Activated T-cell treated with anti-CD3 and anti-CD28 coated beads, Interleukin-2, amount 50 U/mL, for 72 hours (primary cell): ENCODE data around the gene DCHS2. TPM values are rescaled to one million over a fixed set of nuclear protein-coding genes. Genes with fewer than 3 reads are reported as not detected.

Experiments used
- ATAC-seq, 2 donors: fragments of 150-1000 bp; cut with Tn5 transposase; replicated peaks in 1 of 2; 2 replicates each; pipeline ENCODE4 v1.10.0; 2021; ENCODE audit warnings: moderate library complexity in 2 of 2, mild to moderate bottlenecking in 1 of 2
- DNase-seq, 2 donors: peaks; one replicate each; pipeline ENCODE4 v3.0.0; 2021 to 2022; ENCODE audit warnings: mixed read lengths in 1 of 2
- H3K27ac Mint-ChIP-seq: one replicate; pipeline ENCODE4 v1.8.0; 2022; ENCODE audit warnings: mild to moderate bottlenecking, moderate library complexity, mixed read lengths
- H3K27me3 Mint-ChIP-seq: one replicate; pipeline ENCODE4 v1.8.0; 2022; ENCODE audit warnings: low read depth, mixed read lengths
- H3K36me3 Mint-ChIP-seq, 2 donors: one replicate each; pipeline ENCODE4 v1.8.0; 2022; ENCODE audit warnings: mixed read lengths in 2 of 2, mild to moderate bottlenecking in 1 of 2; ENCODE audit not compliant: insufficient read depth in 2 of 2
- H3K4me1 Mint-ChIP-seq: one replicate; pipeline ENCODE4 v1.8.0; 2022; ENCODE audit warnings: low read depth, mixed read lengths
- H3K4me3 Mint-ChIP-seq, 2 donors: one replicate each; pipeline ENCODE4 v1.8.0; 2022; ENCODE audit warnings: mild to moderate bottlenecking in 2 of 2, mixed read lengths in 2 of 2, moderate library complexity in 2 of 2
- H3K9me3 Mint-ChIP-seq, 2 donors: one replicate each; pipeline ENCODE4 v1.8.0; 2022; ENCODE audit warnings: mixed read lengths in 2 of 2
- total RNA-seq, 2 donors: library from RNA; stranded (reverse); gene quantifications; one replicate each; pipeline ENCODE4 v1.2.3, GENCODE V29; 2022

DCHS2 gene
- total RNA-seq, 2 donors from 2014 or later: not detected

GRCh38 chr4:154310578-154310977 is 181.0 kb downstream of the DCHS2 start:
- no peaks in the 10 kb centered on the region for H3K36me3 Mint-ChIP-seq
- ATAC-seq (no peak), DNase-seq (no peak)
- H3K27me3 Mint-ChIP-seq: peaks cover 26% of the 10 kb centered on the region
- H3K9me3 Mint-ChIP-seq: peaks cover 2 to 8% of the 10 kb centered on the region in 2 donors
- H3K4me1 Mint-ChIP-seq: no peaks in the 10 kb centered on the region
- H3K27ac Mint-ChIP-seq: no peak overlapping the region
- no peak overlapping the region for H3K4me3 Mint-ChIP-seq

DNA sequence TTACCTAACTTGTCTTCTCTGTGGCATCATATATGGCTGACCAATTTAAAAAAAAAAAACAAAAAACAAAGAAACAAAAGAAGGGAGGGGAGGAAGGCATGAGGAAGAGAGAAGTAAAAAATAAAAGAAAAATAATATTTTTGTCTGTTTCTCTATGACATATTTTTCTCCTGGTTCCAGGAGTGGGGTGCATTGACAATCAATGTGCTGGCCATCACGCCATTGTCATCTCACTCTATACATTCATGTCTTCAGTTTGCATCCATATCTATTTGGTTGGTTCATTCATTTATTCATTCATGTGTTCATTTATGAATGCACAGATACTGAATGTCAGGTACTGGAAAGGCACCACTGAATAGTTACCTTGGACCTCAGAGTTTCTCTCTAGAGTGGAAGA is 183.4 kb downstream of the DCHS2 start:
- DNase-seq: no peak
- Mint-ChIP-seq H3K9me3 (peaks cover 2 to 8% of the 10 kb centered on the region in 2 donors), H3K4me1 (no peaks in the 10 kb centered on the region), H3K27ac (no peak overlapping the region), H3K36me3 (no peaks in the 10 kb centered on the region), H3K4me3 (no peak overlapping the region), H3K27me3 (peaks cover 29% of the 10 kb centered on the region)
- ATAC-seq: no peak

DNA sequence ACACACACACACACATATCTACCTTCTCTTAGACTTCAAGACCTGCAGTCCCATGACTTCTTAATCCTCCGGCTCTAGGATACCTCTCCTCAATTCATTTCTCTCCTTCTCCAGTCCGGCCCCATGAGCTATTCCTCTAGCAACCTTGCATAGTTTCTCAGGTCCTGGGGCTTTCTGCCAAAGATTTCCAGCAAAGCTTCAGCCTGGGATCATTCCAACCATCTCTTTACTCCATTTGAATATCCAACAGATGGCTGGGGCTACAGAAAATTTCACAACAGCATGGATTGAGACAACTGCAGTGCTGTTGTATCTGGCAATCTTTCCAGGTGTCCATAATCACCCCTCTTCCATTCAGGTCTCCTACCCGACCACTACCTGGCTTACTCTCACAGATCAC is 184.1 kb downstream of the DCHS2 start:
- DNase-seq: no peak
- ATAC-seq: no peak
- H3K4me1 Mint-ChIP-seq: no peaks in the 10 kb centered on the region
- H3K36me3 Mint-ChIP-seq: no peaks in the 10 kb centered on the region
- no peak overlapping the region for H3K4me3 Mint-ChIP-seq
- no peak overlapping the region for H3K27ac Mint-ChIP-seq
- H3K27me3 Mint-ChIP-seq: peaks cover 29% of the 10 kb centered on the region
- peaks cover 2 to 8% of the 10 kb centered on the region in 2 donors for H3K9me3 Mint-ChIP-seq

- Mint-ChIP-seq H3K27ac (no peak overlapping the region), H3K9me3 (peaks cover 2 to 8% of the 10 kb centered on the region in 2 donors), H3K4me3 (no peak overlapping the region), H3K27me3 (peaks cover 26% of the 10 kb centered on the region), H3K4me1 (no peaks in the 10 kb centered on the region), H3K36me3 (no peaks in the 10 kb centered on the region)
- DNase-seq (no peak), ATAC-seq (no peak)
These were observed 186.0 kb downstream of the DCHS2 start for GRCh38 chr4:154305616-154306015.

DNA sequence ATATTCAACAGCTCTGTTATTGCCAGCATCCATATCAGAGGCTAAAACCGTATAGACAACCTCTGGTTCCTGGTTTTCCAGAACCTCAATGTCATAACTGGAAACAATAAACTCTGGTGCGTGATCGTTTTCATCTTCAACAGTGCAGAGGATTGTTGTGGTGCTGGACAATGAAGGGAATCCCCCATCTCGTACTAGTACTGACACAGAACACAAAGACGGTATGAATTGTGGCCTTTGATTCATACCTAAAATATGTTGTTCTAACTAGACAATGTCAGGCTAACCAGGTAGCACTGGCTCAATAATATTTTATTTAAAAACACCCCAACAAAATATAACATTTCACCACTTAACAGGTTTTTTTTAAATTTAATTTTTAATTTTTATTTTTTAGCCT is 186.9 kb downstream of the DCHS2 start:
- Mint-ChIP-seq H3K4me3 (no peak overlapping the region), H3K36me3 (no peaks in the 10 kb centered on the region), H3K27me3 (peaks cover 24% of the 10 kb centered on the region), H3K9me3 (peaks cover 2 to 8% of the 10 kb centered on the region in 2 donors), H3K4me1 (no peaks in the 10 kb centered on the region), H3K27ac (no peak overlapping the region)
- ATAC-seq (no peak), DNase-seq (no peak)

DNA sequence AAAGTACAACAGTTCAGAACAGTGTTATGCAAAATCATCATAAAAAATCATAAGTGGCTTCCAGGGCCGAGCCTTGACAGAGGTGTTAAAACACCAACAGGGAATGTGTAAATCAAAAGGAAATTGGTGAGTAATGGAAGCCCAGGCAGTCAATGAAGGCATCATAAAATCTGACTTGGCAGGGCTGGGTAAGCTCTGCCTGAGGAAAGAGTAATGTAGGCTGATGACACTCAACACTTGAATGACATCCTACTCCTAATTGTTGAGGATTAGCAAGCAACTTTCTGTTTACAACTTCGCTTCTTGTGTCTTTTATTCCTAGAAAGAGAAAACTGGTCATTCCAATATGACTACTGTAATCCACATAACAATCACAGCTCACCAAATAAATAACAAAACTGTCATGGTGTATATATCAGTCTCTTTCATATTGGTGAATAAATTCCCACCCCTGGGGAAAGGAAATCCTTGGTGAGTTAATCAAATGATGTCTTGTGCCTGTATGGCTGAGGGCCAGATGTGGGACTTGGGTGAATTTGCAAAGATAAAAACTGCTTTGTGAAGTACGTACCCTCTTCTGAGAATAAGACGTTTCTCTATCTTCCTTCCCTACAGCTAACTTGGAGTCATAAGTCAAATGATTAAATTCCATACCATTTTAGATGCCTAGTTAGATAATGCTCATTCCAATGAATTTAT is 196.8 kb downstream of the DCHS2 start:
- DNase-seq (no peak), ATAC-seq (no peak)
- Mint-ChIP-seq H3K9me3 (no peaks in the 10 kb centered on the region), H3K4me1 (no peaks in the 10 kb centered on the region), H3K4me3 (no peak overlapping the region), H3K27ac (no peak overlapping the region), H3K27me3 (peaks cover 8% of the 10 kb centered on the region), H3K36me3 (no peaks in the 10 kb centered on the region)

DNA sequence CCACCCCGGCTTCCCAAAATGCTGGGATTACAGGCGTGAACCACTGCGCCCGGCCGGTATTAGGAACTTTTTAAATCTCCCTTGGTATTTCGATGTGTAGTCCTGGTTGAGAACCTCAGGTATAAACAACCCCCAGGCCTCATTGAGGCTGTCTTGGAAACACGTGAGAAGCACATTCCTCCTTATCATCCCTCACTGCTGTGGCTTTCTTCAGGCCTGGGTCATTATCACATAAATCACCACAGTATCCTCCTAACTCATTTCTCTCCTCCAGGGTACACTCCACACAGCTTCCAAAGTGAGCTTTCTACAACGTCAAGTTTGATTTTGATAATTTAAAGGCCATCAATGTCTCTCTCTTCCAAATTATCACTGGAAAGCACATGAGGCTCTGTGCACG is 198.2 kb downstream of the DCHS2 start:
- Mint-ChIP-seq H3K27ac (no peak overlapping the region), H3K36me3 (no peaks in the 10 kb centered on the region), H3K4me1 (no peaks in the 10 kb centered on the region), H3K9me3 (no peaks in the 10 kb centered on the region), H3K27me3 (peaks cover 19% of the 10 kb centered on the region), H3K4me3 (no peak overlapping the region)
- DNase-seq: no peak
- ATAC-seq: no peak

GRCh38 chr4:154292589-154292988 is 199.0 kb downstream of the DCHS2 start:
- H3K4me1 Mint-ChIP-seq: no peaks in the 10 kb centered on the region
- no peak for ATAC-seq
- H3K27ac Mint-ChIP-seq: no peak overlapping the region
- no peak overlapping the region for H3K4me3 Mint-ChIP-seq
- no peaks in the 10 kb centered on the region for H3K36me3 Mint-ChIP-seq
- DNase-seq: peak in 1 of 2 donors; percentile 3
- no peaks in the 10 kb centered on the region for H3K9me3 Mint-ChIP-seq
- peaks cover 19% of the 10 kb centered on the region for H3K27me3 Mint-ChIP-seq

DNA sequence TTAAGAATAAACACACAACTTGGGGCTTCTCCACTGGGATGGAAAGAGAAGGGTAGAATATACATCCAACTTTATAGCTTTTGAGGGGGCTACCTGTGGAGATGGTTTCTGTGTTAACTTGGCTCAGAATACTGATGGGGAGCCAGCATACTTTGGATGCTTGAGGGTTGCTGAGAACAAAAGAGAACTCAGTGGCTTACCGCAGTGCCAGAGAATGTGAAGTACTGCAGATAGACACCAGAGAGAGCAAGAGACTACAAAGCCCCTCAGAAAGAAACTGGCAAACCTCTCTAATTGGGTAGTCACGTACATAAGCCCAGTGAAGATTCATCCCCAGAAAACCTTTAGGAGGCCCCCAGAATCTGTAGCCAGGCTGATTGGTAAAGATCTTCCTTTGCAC is 214.4 kb downstream of the DCHS2 start:
- H3K27me3 Mint-ChIP-seq: peaks cover 14% of the 10 kb centered on the region
- no peaks in the 10 kb centered on the region for H3K4me1 Mint-ChIP-seq
- peaks cover 3 to 4% of the 10 kb centered on the region in 2 donors for H3K9me3 Mint-ChIP-seq
- no peak overlapping the region for H3K27ac Mint-ChIP-seq
- DNase-seq (no peak), ATAC-seq (no peak)
- H3K36me3 Mint-ChIP-seq: peaks cover 0 to 2% of the 10 kb centered on the region in 2 donors
- no peak overlapping the region for H3K4me3 Mint-ChIP-seq

- Mint-ChIP-seq H3K27me3 (peaks cover 14% of the 10 kb centered on the region), H3K4me3 (no peak overlapping the region), H3K9me3 (peaks cover 3 to 4% of the 10 kb centered on the region in 2 donors), H3K27ac (no peak overlapping the region), H3K4me1 (no peaks in the 10 kb centered on the region), H3K36me3 (peaks cover 0 to 2% of the 10 kb centered on the region in 2 donors)
- DNase-seq (no peak), ATAC-seq (no peak)
These were observed 215.1 kb downstream of the DCHS2 start for GRCh38 chr4:154276496-154276895.

DNA sequence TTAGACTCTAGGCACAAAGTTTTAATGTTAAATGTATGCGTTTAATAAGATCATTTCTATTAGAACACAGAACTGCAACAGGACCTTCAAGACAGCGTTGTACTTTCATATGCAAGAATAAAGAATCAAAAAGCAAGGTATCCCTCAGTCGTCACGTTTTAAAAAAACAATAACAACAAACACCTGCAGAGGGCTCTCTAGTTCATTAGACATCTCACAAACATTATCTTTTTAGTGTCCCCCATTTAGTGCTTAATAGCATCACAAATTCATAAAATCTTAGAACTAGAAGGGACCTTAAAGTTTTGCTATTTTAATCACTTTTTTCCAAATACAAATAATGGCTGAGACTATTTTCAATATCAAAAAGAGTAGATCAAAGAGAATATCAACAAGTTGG is 236.6 kb downstream of the DCHS2 start:
- DNase-seq (no peak), ATAC-seq (no peak)
- Mint-ChIP-seq H3K4me3 (no peak overlapping the region), H3K9me3 (no peaks in the 10 kb centered on the region), H3K4me1 (no peaks in the 10 kb centered on the region), H3K27me3 (peaks cover 20% of the 10 kb centered on the region), H3K27ac (no peak overlapping the region), H3K36me3 (no peaks in the 10 kb centered on the region)

GRCh38 chr4:154234576-154234975 is 257.0 kb downstream of the DCHS2 start:
- no peak for DNase-seq
- ATAC-seq: no peak
- H3K36me3 Mint-ChIP-seq: no peaks in the 10 kb centered on the region
- no peak overlapping the region for H3K27ac Mint-ChIP-seq
- no peaks in the 10 kb centered on the region for H3K9me3 Mint-ChIP-seq
- no peaks in the 10 kb centered on the region for H3K4me1 Mint-ChIP-seq
- H3K27me3 Mint-ChIP-seq: peaks cover 20% of the 10 kb centered on the region
- no peak overlapping the region for H3K4me3 Mint-ChIP-seq

DNA sequence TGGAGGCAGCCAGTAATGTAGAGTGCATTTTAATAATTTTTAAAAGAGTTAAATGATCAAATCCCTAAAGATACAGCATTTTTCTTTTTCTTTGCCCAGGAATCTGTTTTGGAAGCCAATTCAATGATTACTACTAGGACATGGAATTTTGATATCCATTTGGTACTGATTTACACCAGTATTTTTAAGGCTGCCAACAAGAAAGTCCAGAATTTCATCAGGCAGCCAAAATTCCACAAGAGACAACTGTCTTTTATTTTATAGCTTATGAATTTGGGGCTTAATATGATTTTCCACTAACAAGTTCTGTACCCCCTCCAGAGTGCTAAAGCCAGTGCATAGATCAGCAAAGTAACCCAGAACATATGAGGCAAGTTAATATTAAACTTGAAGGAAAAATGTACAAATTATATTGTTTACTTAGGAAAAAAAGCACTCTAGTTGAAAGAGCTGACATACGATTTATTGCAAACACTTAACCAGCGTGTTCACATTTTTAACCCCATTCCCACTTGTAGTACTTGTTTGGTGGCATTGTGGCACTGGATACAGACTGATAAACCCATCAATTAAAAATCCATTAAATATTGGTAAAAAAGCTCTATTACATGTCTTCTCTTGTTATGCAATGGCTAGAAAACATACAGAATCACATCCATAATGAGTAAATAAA is 259.7 kb downstream of the DCHS2 start:
- Mint-ChIP-seq H3K9me3 (no peaks in the 10 kb centered on the region), H3K4me3 (no peak overlapping the region), H3K27ac (no peak overlapping the region), H3K4me1 (no peaks in the 10 kb centered on the region), H3K36me3 (no peaks in the 10 kb centered on the region), H3K27me3 (peaks cover 29% of the 10 kb centered on the region)
- DNase-seq (no peak), ATAC-seq (no peak)

DNA sequence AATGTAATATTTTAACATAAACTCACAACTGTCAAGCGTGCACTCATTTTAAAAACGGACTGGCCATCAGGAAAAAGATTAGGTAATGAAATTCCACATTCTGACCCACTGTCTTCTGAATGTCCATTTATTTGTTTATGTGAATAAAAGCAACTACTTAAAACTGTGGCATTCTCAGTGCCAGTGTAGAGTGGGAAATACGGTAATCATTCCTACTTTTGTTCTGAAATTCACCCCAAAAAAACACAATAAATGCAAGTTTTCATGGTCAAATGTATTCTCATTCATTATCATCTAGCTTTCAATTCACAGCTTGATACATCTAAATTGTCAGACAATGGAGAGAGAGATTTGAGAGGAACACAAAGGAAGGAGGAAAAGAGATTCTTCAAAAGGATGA is 260.9 kb downstream of the DCHS2 start:
- no peak overlapping the region for H3K4me3 Mint-ChIP-seq
- DNase-seq: no peak
- no peaks in the 10 kb centered on the region for H3K9me3 Mint-ChIP-seq
- no peaks in the 10 kb centered on the region for H3K4me1 Mint-ChIP-seq
- no peak overlapping the region for H3K27ac Mint-ChIP-seq
- peaks cover 19% of the 10 kb centered on the region for H3K27me3 Mint-ChIP-seq
- no peaks in the 10 kb centered on the region for H3K36me3 Mint-ChIP-seq
- ATAC-seq: no peak
